IMR-90 (cell line): ENCODE measurements around the gene NHSL1. TPM values are rescaled to one million over a fixed set of nuclear protein-coding genes. Genes with fewer than 3 reads are reported as not detected.

Source experiments
- ATAC-seq: fragments of 200-7000 bp; cut with Tn5 transposase; 2 replicates; pipeline ENCODE4 v1.9.1; 2020; ENCODE audit warnings: low read depth, mild to moderate bottlenecking, moderate library complexity
- BruUV-seq: library from RNA; stranded (reverse); fragments of 400-500 nt; replicated peaks from 2 replicates; lab custom pipeline; 2021; lab: Mats Ljungman, UMichigan
- CTCF ChIA-PET: fragments of 300-600 bp; formaldehyde crosslinking; extraction: SDS; loops from one replicate; lab custom pipeline; 2021; ENCODE audit warnings: antibody characterized with exemption; lab: Yijun Ruan, JAX
- POLR2A ChIA-PET: fragments of 300-600 bp; sonication (Branson Sonifier 250); formaldehyde crosslinking; loops from one replicate; lab custom pipeline; 2022; ENCODE audit warnings: antibody characterized with exemption; ENCODE audit not compliant: unreplicated experiment; lab: Charles Lee
- DNase-seq: peaks from one replicate; pipeline ENCODE4 v3.0.0; 2013
- H2AFZ ChIP-seq: replicated peaks from 2 replicates; pipeline ENCODE3; 2013; ENCODE audit warnings: low read length, mild to moderate bottlenecking; ENCODE audit not compliant: poor library complexity
- H2AK5ac ChIP-seq: 2 replicates; pipeline ENCODE4 v1.6.1; 2013; ENCODE audit warnings: low read depth, low read length, inconsistent platforms
- H2AK9ac ChIP-seq: replicated peaks from 2 replicates; pipeline ENCODE3; 2013; ENCODE audit warnings: mild to moderate bottlenecking, low read depth, low read length, moderate library complexity; ENCODE audit not compliant: poor library complexity
- H2BK120ac ChIP-seq: 2 replicates; pipeline ENCODE4 v1.6.1; 2013; ENCODE audit warnings: low read depth, low read length, inconsistent platforms
- H2BK15ac ChIP-seq: 3 replicates; pipeline ENCODE4 v1.6.1; 2013; ENCODE audit warnings: low read depth, low read length, inconsistent platforms
- H2BK20ac ChIP-seq: 2 replicates; pipeline ENCODE4 v1.6.1; 2013; ENCODE audit warnings: low read depth, mild to moderate bottlenecking, inconsistent platforms, low read length, moderate library complexity
- H2BK5ac ChIP-seq: 2 replicates; pipeline ENCODE4 v1.6.1; 2013; ENCODE audit warnings: mild to moderate bottlenecking, low read depth, low read length, inconsistent platforms; ENCODE audit not compliant: poor library complexity, severe bottlenecking
- H3K14ac ChIP-seq: replicated peaks from 2 replicates; pipeline ENCODE4 v1.6.1; 2013; ENCODE audit warnings: low read depth, low read length, inconsistent platforms
- H3K18ac ChIP-seq: 2 replicates; pipeline ENCODE4 v1.6.1; 2013; ENCODE audit warnings: low read depth, low read length, control low read depth
- H3K23ac ChIP-seq: 2 replicates; pipeline ENCODE4 v1.6.1; 2013; ENCODE audit warnings: low read depth, low read length, inconsistent platforms
- H3K27ac ChIP-seq: 2 replicates; pipeline ENCODE4 v1.5.1; 2013; ENCODE audit warnings: mild to moderate bottlenecking, control low read depth, low read length; ENCODE audit not compliant: insufficient read depth
- H3K27me3 ChIP-seq: 2 replicates; pipeline ENCODE4 v1.6.1; 2013; ENCODE audit warnings: low read length; ENCODE audit not compliant: control insufficient read depth, insufficient read depth
- H3K36me3 ChIP-seq: 2 replicates; pipeline ENCODE4 v1.6.1; 2013; ENCODE audit warnings: low read length, mixed read lengths; ENCODE audit not compliant: control insufficient read depth, insufficient read depth
- H3K4ac ChIP-seq: 2 replicates; pipeline ENCODE4 v1.6.1; 2013; ENCODE audit warnings: low read depth, low read length, inconsistent platforms
- H3K4me1 ChIP-seq: 2 replicates; pipeline ENCODE4 v1.6.1; 2013; ENCODE audit warnings: low read length, mixed read lengths; ENCODE audit not compliant: control insufficient read depth, insufficient read depth
- H3K4me2 ChIP-seq: 2 replicates; pipeline ENCODE4 v1.6.1; 2013; ENCODE audit warnings: low read depth, mild to moderate bottlenecking, control low read depth, low read length, moderate library complexity
- H3K4me3 ChIP-seq: 2 replicates; pipeline ENCODE4 v1.5.1; 2013; ENCODE audit warnings: low read depth, mild to moderate bottlenecking, control low read depth, low read length, moderate library complexity; ENCODE audit not compliant: insufficient read depth
- H3K56ac ChIP-seq: 2 replicates; pipeline ENCODE4 v1.6.1; 2013; ENCODE audit warnings: low read length, inconsistent platforms; ENCODE audit not compliant: insufficient read depth; ENCODE audit errors: extremely low read depth
- H3K79me1 ChIP-seq, 2 experiments: 2 replicates each; pipeline ENCODE4 v1.6.1; 2013; ENCODE audit warnings: low read length in 2 of 2, inconsistent platforms in 1 of 2, low read depth in 1 of 2
- H3K9ac ChIP-seq: 2 replicates; pipeline ENCODE4 v1.6.1; 2013; ENCODE audit warnings: low read depth, low read length, control low read depth
- H3K9me1 ChIP-seq: 2 replicates; pipeline ENCODE4 v1.6.1; 2013; ENCODE audit warnings: low read length, inconsistent platforms; ENCODE audit not compliant: insufficient read depth
- H3K9me3 ChIP-seq: 2 replicates; pipeline ENCODE4 v1.6.1; 2013; ENCODE audit warnings: low read length; ENCODE audit not compliant: control insufficient read depth, insufficient read depth
- H4K20me1 ChIP-seq: 2 replicates; pipeline ENCODE4 v1.6.1; 2013; ENCODE audit warnings: low read length, inconsistent platforms; ENCODE audit not compliant: insufficient read depth
- H4K5ac ChIP-seq: 2 replicates; pipeline ENCODE4 v1.6.1; 2013; ENCODE audit warnings: mild to moderate bottlenecking, low read depth, low read length, control low read depth
- H4K8ac ChIP-seq, 2 experiments: 2 replicates each; pipeline ENCODE4 v1.6.1; 2013; ENCODE audit warnings: low read depth in 2 of 2, low read length in 2 of 2, control low read depth in 1 of 2, inconsistent platforms in 1 of 2
- H4K91ac ChIP-seq: 2 replicates; pipeline ENCODE4 v1.6.1; 2013; ENCODE audit warnings: low read depth, low read length, inconsistent platforms; ENCODE audit not compliant: insufficient read depth
- BHLHE40 ChIP-seq: fragments of 150-350 bp; IDR thresholded peaks from 2 replicates; pipeline ENCODE4 v1.6.1; 2016; ENCODE audit warnings: mild to moderate bottlenecking, low read depth, low read length
- CTCF ChIP-seq: conservative IDR thresholded peaks from 2 replicates; pipeline ENCODE4 v1.5.1; 2012; ENCODE audit warnings: mild to moderate bottlenecking, low read depth, low read length, improper control_type of control experiment
- ELK1 ChIP-seq: fragments of 150-350 bp; IDR thresholded peaks from 2 replicates; pipeline ENCODE4 v1.6.1; 2016; ENCODE audit warnings: low read depth, mild to moderate bottlenecking, low read length, moderate library complexity, borderline replicate concordance
- FOS ChIP-seq: fragments of 150-350 bp; IDR thresholded peaks from 2 replicates; pipeline ENCODE4 v1.6.1; 2016; ENCODE audit warnings: low read depth, low read length
- MAZ ChIP-seq: IDR thresholded peaks from 2 replicates; pipeline ENCODE4 v1.6.1; 2012; ENCODE audit warnings: low read depth, mild to moderate bottlenecking, low read length, improper control_type of control experiment, moderate library complexity, borderline replicate concordance
- MXI1 ChIP-seq: IDR thresholded peaks from 2 replicates; pipeline ENCODE4 v1.6.1; 2012; ENCODE audit warnings: low read depth, mild to moderate bottlenecking, low read length, moderate library complexity, borderline replicate concordance
- POLR2A ChIP-seq: IDR thresholded peaks from 2 replicates; pipeline ENCODE4 v1.6.1; 2012; ENCODE audit warnings: mild to moderate bottlenecking, low read depth, low read length
- RAD21 ChIP-seq: IDR thresholded peaks from 2 replicates; pipeline ENCODE4 v1.6.1; 2012; ENCODE audit warnings: low read length, improper control_type of control experiment
- RCOR1 ChIP-seq: IDR thresholded peaks from 2 replicates; pipeline ENCODE4 v1.6.1; 2012; ENCODE audit warnings: mild to moderate bottlenecking, low read length, improper control_type of control experiment; ENCODE audit not compliant: insufficient replicate concordance
- RFX5 ChIP-seq: IDR thresholded peaks from 2 replicates; pipeline ENCODE4 v1.8.0; 2012; ENCODE audit warnings: low read depth, mild to moderate bottlenecking, low read length, moderate library complexity
- SMC3 ChIP-seq: fragments of 150-350 bp; IDR thresholded peaks from 2 replicates; pipeline ENCODE4 v1.6.1; 2016; ENCODE audit warnings: low read depth, mild to moderate bottlenecking, antibody characterized with exemption, low read length, moderate library complexity
- USF2 ChIP-seq: fragments of 150-350 bp; IDR thresholded peaks from 2 replicates; pipeline ENCODE4 v1.6.1; 2017; ENCODE audit warnings: mild to moderate bottlenecking, antibody characterized with exemption, low read length, low read depth
- WGBS, 2 experiments: methylation state at CpG; one replicate each; pipeline versions ENCODE4 v1.1.5 to v1.1.7; 2013; ENCODE audit warnings: missing lambda C conversion rate in 2 of 2; ENCODE audit not compliant: insufficient read length in 1 of 2; ENCODE audit errors: extremely low coverage in 2 of 2; 5-methylcytosine and 5-hydroxymethylcytosine counted together
- dilution Hi-C: fragments of 300-500 bp; cut with HindIII; formaldehyde crosslinking; loops from one replicate; pipeline ENCODE4 v1.14.3; 2018; ENCODE audit warnings: low sequenced_read_pairs; ENCODE audit not compliant: unreplicated experiment
- in situ Hi-C: fragments of 300-500 bp; cut with MboI; formaldehyde crosslinking; loops from 3 replicates; pipeline ENCODE4 v1.14.3; 2019; ENCODE audit warnings: low sequenced_read_pairs, inconsistent platforms, mixed read lengths
- intact Hi-C: fragments of 100-400 bp; cut with micrococcal nuclease; formaldehyde crosslinking; loops from 2 replicates; pipeline ENCODE4 v1.10.0; 2022
- polyA plus RNA-seq, 3 experiments: library from polyadenylated mRNA; depleted of rRNA; stranded (reverse); fragments of >200 nt; gene quantifications; 2 replicates each; pipeline ENCODE4 v1.2.3, GENCODE V29; 2012; ENCODE audit warnings: low replicate concordance in 1 of 3
- total RNA-seq: library from RNA; depleted of rRNA; stranded (reverse); fragments of >200 nt; gene quantifications from 2 replicates; pipeline ENCODE4 v1.2.3, GENCODE V29; 2012

The NHSL1 gene
- total and polyA plus RNA-seq, 2 of the 4 experiments (the other 2 are of a cell fraction) = 5.6 to 7.2 TPM

GRCh38 chr6:138500867-138501446 is 1.7 kb upstream of the NHSL1 start:
- dilution Hi-C loops = no loop called here
- CTCF ChIA-PET = interaction anchor here (1.7 kb wide), 1 partner anchor 8 kb away, joined by 11 read pairs; no protein-coding TSS in a partner anchor

More at GRCh38 chr6:138500867-138501446, 1.7 kb upstream of the NHSL1 start:
- Histone ChIP-seq H2BK15ac (no peak overlapping the region), H4K20me1 (no peaks in the 10 kb centered on the region; the same call in 1 of the 2 replicates), H4K91ac (no peak overlapping the region), H2BK20ac (no peak overlapping the region), H3K36me3 (peaks cover 2% of the 10 kb centered on the region; the same call in 1 of the 2 replicates), H4K5ac (no peak overlapping the region), H4K8ac (no peak overlapping the region), H3K4me3 (no peak overlapping the region), H3K27ac (no peak overlapping the region), H2AK5ac (no peak overlapping the region), H2AFZ (no peak overlapping the region), H3K56ac (no peak overlapping the region), H3K4me2 (no peak overlapping the region), H3K14ac (no peak overlapping the region), H3K4ac (no peak overlapping the region), H3K9me1 (no peaks in the 10 kb centered on the region), H3K27me3 (no peaks in the 10 kb centered on the region), H3K18ac (no peak overlapping the region), H3K4me1 (peaks cover 5% of the 10 kb centered on the region; the same call in 1 of the 2 replicates), H3K23ac (no peak overlapping the region), H2BK5ac (no peak overlapping the region), H3K79me1 (peaks cover 23 to 31% of the 10 kb centered on the region in 2 experiments), H2AK9ac (no peak overlapping the region), H3K9ac (no peak overlapping the region), H3K9me3 (no peaks in the 10 kb centered on the region), H2BK120ac (no peak overlapping the region)
- TF ChIP-seq FOS (no peak), MAZ (no peak), RAD21 (no peak), ELK1 (no peak), MXI1 (no peak), CTCF (no peak), RFX5 (no peak), BHLHE40 (no peak), RCOR1 (no peak), USF2 (no peak), POLR2A (no peak), SMC3 (no peak)
- intact Hi-C loops (loop anchor here (10.0 kb wide), 1 partner anchor 496 kb away; no protein-coding TSS in a partner anchor), in situ Hi-C loops (no loop called here)
- POLR2A ChIA-PET = no interaction called here
- DNase-seq (peak; percentile 14), ATAC-seq (no peak)
- 80% methylated on average over 1 of the region's 5 CpGs; no CpG with 5 or more reads in 1 of the 2 experiments for WGBS, 2 experiments
- BruUV-seq = no TSS peak
